GM19238 (cell line): ENCODE measurements around the gene PANK1.
"Not testable (repeated sequence)": the region's sequence is repeated elsewhere in the genome, so short reads cannot be mapped to it uniquely, and the experiment has no call there.

Source experiments
- DNase-seq: peaks from one replicate; pipeline ENCODE4 v3.0.0; 2011; ENCODE audit warnings: low spot score; ENCODE audit not compliant: insufficient read length

The PANK1 gene

GRCh38 chr10:89621438-89621837, 23.6 kb downstream of the PANK1 start:
- no peak for DNase-seq

GRCh38 chr10:89620296-89620695, 24.7 kb downstream of the PANK1 start:
- not testable (repeated sequence) for DNase-seq

GRCh38 chr10:89615824-89616223, 29.2 kb downstream of the PANK1 start:
- DNase-seq = no peak

GRCh38 chr10:89615112-89615511, 29.9 kb downstream of the PANK1 start:
- DNase-seq = no peak

GRCh38 chr10:89613582-89613981, 31.5 kb downstream of the PANK1 start:
- no peak for DNase-seq

- DNase-seq = no peak
Measured at GRCh38 chr10:89611282-89611681, 33.8 kb downstream of the PANK1 start.

- DNase-seq = no peak
Measured at GRCh38 chr10:89609833-89610346, 35.2 kb downstream of the PANK1 start.

GRCh38 chr10:89604200-89604599, 40.8 kb downstream of the PANK1 start:
- DNase-seq = no peak

- DNase-seq = no peak
Measured at GRCh38 chr10:89602919-89603318, 42.1 kb downstream of the PANK1 start.

GRCh38 chr10:89601728-89602361, 43.2 kb downstream of the PANK1 start:
- no peak for DNase-seq

- DNase-seq = no peak
Measured at GRCh38 chr10:89600041-89600440, 45.0 kb downstream of the PANK1 start.

GRCh38 chr10:89593043-89593442, 52.0 kb downstream of the PANK1 start:
- no peak for DNase-seq

GRCh38 chr10:89592539-89592938, 52.5 kb downstream of the PANK1 start:
- DNase-seq = no peak

- DNase-seq = no peak
Measured at GRCh38 chr10:89591796-89592271, 53.2 kb downstream of the PANK1 start.

- DNase-seq = no peak
Measured at GRCh38 chr10:89591111-89591795, 53.8 kb downstream of the PANK1 start.

- no peak for DNase-seq
Measured at GRCh38 chr10:89590326-89590725, 54.7 kb downstream of the PANK1 start.

GRCh38 chr10:89589101-89589720, 55.8 kb downstream of the PANK1 start:
- DNase-seq = no peak

GRCh38 chr10:89588671-89589070, 56.4 kb downstream of the PANK1 start:
- no peak for DNase-seq

GRCh38 chr10:89582022-89582421, 63.0 kb downstream of the PANK1 start:
- DNase-seq = no peak

- DNase-seq = no peak
Measured at GRCh38 chr10:89580243-89580642, 64.8 kb downstream of the PANK1 start.

- no peak for DNase-seq
Measured at GRCh38 chr10:89576696-89577095, 68.3 kb downstream of the PANK1 start.

GRCh38 chr10:89576022-89576421, 69.0 kb downstream of the PANK1 start:
- no peak for DNase-seq
